Measurements from ENCODE around the gene NOD1.
"Not testable (repeated sequence)": the region's sequence is repeated elsewhere in the genome, so short reads cannot be mapped to it uniquely, and the experiment has no call there.

NOD1 gene

GRCh38 chr7:30519122-30519521 lies 40.5 kb upstream of the NOD1 start:
- TF ChIP-seq POLR2AphosphoS5 (IDR thresholded peaks at IDR 0.05; ENCODE audit: borderline replicate concordance, low read depth, low read length) = no peak
- no peak for TF ChIP-seq EZH2 (IDR thresholded peaks at IDR 0.05)
- no peak for TF ChIP-seq FOXP2 (optimal IDR thresholded peaks at IDR 0.05; ENCODE audit: control extremely low read depth, extremely low read length, insufficient read depth)
- H3K9ac ChIP-seq (ENCODE audit: insufficient read length) = no peak overlapping the region
- no peaks in the 10 kb centered on the region for H3K36me3 ChIP-seq (ENCODE audit: insufficient read depth, low read length)
- H3K4me3 ChIP-seq = no peak overlapping the region
- no peak for DNase-seq (ENCODE audit: low read depth, low spot score)
- H3K9me3 ChIP-seq (ENCODE audit: low read depth, low read length) = no peaks in the 10 kb centered on the region
- H3K27ac ChIP-seq = no peak overlapping the region

GRCh38 chr7:30515761-30516160 lies 37.2 kb upstream of the NOD1 start:
- no peaks in the 10 kb centered on the region for H3K9me3 ChIP-seq (ENCODE audit: low read depth, low read length)
- DNase-seq (ENCODE audit: low read depth, low spot score) = no peak
- no peak overlapping the region for H3K27ac ChIP-seq
- no peak overlapping the region for H3K4me3 ChIP-seq
- TF ChIP-seq POLR2AphosphoS5 (IDR thresholded peaks at IDR 0.05; ENCODE audit: borderline replicate concordance, low read depth, low read length) = no peak
- TF ChIP-seq FOXP2 (optimal IDR thresholded peaks at IDR 0.05; ENCODE audit: control extremely low read depth, extremely low read length, insufficient read depth) = no peak
- TF ChIP-seq EZH2 (IDR thresholded peaks at IDR 0.05) = no peak
- no peaks in the 10 kb centered on the region for H3K36me3 ChIP-seq (ENCODE audit: insufficient read depth, low read length)
- no peak overlapping the region for H3K9ac ChIP-seq (ENCODE audit: insufficient read length)

- no peaks in the 10 kb centered on the region for H3K36me3 ChIP-seq (ENCODE audit: insufficient read depth, low read length)
- no peak overlapping the region for H3K27ac ChIP-seq
- H3K9ac ChIP-seq (ENCODE audit: insufficient read length) = no peak overlapping the region
- H3K9me3 ChIP-seq (ENCODE audit: low read depth, low read length) = no peaks in the 10 kb centered on the region
- no peak for DNase-seq (ENCODE audit: low read depth, low spot score)
- H3K4me3 ChIP-seq = no peak overlapping the region
- TF ChIP-seq FOXP2 (optimal IDR thresholded peaks at IDR 0.05; ENCODE audit: control extremely low read depth, extremely low read length, insufficient read depth) (no peak), EZH2 (IDR thresholded peaks at IDR 0.05) (no peak), POLR2AphosphoS5 (IDR thresholded peaks at IDR 0.05; ENCODE audit: borderline replicate concordance, low read depth, low read length) (no peak)
Observed at GRCh38 chr7:30514776-30515175, 36.2 kb upstream of the NOD1 start.

- TF ChIP-seq POLR2AphosphoS5 (IDR thresholded peaks at IDR 0.05; ENCODE audit: borderline replicate concordance, low read depth, low read length) (no peak), FOXP2 (optimal IDR thresholded peaks at IDR 0.05; ENCODE audit: control extremely low read depth, extremely low read length, insufficient read depth) (no peak), EZH2 (IDR thresholded peaks at IDR 0.05) (no peak)
- no peak overlapping the region for H3K9ac ChIP-seq (ENCODE audit: insufficient read length)
- H3K4me3 ChIP-seq = no peak overlapping the region
- no peak for DNase-seq (ENCODE audit: low read depth, low spot score)
- H3K36me3 ChIP-seq (ENCODE audit: insufficient read depth, low read length) = no peaks in the 10 kb centered on the region
- no peaks in the 10 kb centered on the region for H3K9me3 ChIP-seq (ENCODE audit: low read depth, low read length)
- no peak overlapping the region for H3K27ac ChIP-seq
Observed at GRCh38 chr7:30514177-30514576, 35.6 kb upstream of the NOD1 start.

- no peak for TF ChIP-seq EZH2 (IDR thresholded peaks at IDR 0.05)
- TF ChIP-seq POLR2AphosphoS5 (IDR thresholded peaks at IDR 0.05; ENCODE audit: borderline replicate concordance, low read depth, low read length) = no peak
- no peak for TF ChIP-seq FOXP2 (optimal IDR thresholded peaks at IDR 0.05; ENCODE audit: control extremely low read depth, extremely low read length, insufficient read depth)
- no peak for DNase-seq (ENCODE audit: low read depth, low spot score)
- H3K9me3 ChIP-seq (ENCODE audit: low read depth, low read length) = no peaks in the 10 kb centered on the region
- no peak overlapping the region for H3K27ac ChIP-seq
- no peak overlapping the region for H3K4me3 ChIP-seq
- no peaks in the 10 kb centered on the region for H3K36me3 ChIP-seq (ENCODE audit: insufficient read depth, low read length)
- no peak overlapping the region for H3K9ac ChIP-seq (ENCODE audit: insufficient read length)
Observed at GRCh38 chr7:30513762-30514161, 35.2 kb upstream of the NOD1 start.

- TF ChIP-seq POLR2AphosphoS5 (IDR thresholded peaks at IDR 0.05; ENCODE audit: borderline replicate concordance, low read depth, low read length) (no peak), FOXP2 (optimal IDR thresholded peaks at IDR 0.05; ENCODE audit: control extremely low read depth, extremely low read length, insufficient read depth) (no peak), EZH2 (IDR thresholded peaks at IDR 0.05) (no peak)
- Histone ChIP-seq H3K9me3 (ENCODE audit: low read depth, low read length) (no peaks in the 10 kb centered on the region), H3K9ac (ENCODE audit: insufficient read length) (no peak overlapping the region), H3K27ac (no peak overlapping the region), H3K36me3 (ENCODE audit: insufficient read depth, low read length) (no peaks in the 10 kb centered on the region), H3K4me3 (no peak overlapping the region)
- DNase-seq (ENCODE audit: low read depth, low spot score) = no peak
Observed at GRCh38 chr7:30511973-30512662, 33.5 kb upstream of the NOD1 start.

- Histone ChIP-seq H3K4me3 (no peak overlapping the region), H3K9me3 (ENCODE audit: low read depth, low read length) (no peaks in the 10 kb centered on the region), H3K9ac (ENCODE audit: insufficient read length) (no peak overlapping the region), H3K36me3 (ENCODE audit: insufficient read depth, low read length) (no peaks in the 10 kb centered on the region), H3K27ac (no peak overlapping the region)
- DNase-seq (ENCODE audit: low read depth, low spot score) = no peak
- TF ChIP-seq POLR2AphosphoS5 (IDR thresholded peaks at IDR 0.05; ENCODE audit: borderline replicate concordance, low read depth, low read length) (no peak), EZH2 (IDR thresholded peaks at IDR 0.05) (no peak), FOXP2 (optimal IDR thresholded peaks at IDR 0.05; ENCODE audit: control extremely low read depth, extremely low read length, insufficient read depth) (no peak)
Observed at GRCh38 chr7:30511494-30511893, 32.9 kb upstream of the NOD1 start.

- no peak for TF ChIP-seq FOXP2 (optimal IDR thresholded peaks at IDR 0.05; ENCODE audit: control extremely low read depth, extremely low read length, insufficient read depth)
- no peak for TF ChIP-seq POLR2AphosphoS5 (IDR thresholded peaks at IDR 0.05; ENCODE audit: borderline replicate concordance, low read depth, low read length)
- TF ChIP-seq EZH2 (IDR thresholded peaks at IDR 0.05) = no peak
- Histone ChIP-seq H3K9me3 (ENCODE audit: low read depth, low read length) (no peaks in the 10 kb centered on the region), H3K9ac (ENCODE audit: insufficient read length) (no peak overlapping the region), H3K4me3 (no peak overlapping the region), H3K27ac (no peak overlapping the region), H3K36me3 (ENCODE audit: insufficient read depth, low read length) (no peaks in the 10 kb centered on the region)
- no peak for DNase-seq (ENCODE audit: low read depth, low spot score)
Observed at GRCh38 chr7:30510124-30511075, 31.8 kb upstream of the NOD1 start.

GRCh38 chr7:30509171-30509857 lies 30.7 kb upstream of the NOD1 start:
- H3K4me3 ChIP-seq; DNase-seq (ENCODE audit: low read depth, low spot score); H3K9ac ChIP-seq (ENCODE audit: insufficient read length); H3K36me3 ChIP-seq (ENCODE audit: insufficient read depth, low read length); H3K27ac ChIP-seq; H3K9me3 ChIP-seq (ENCODE audit: low read depth, low read length): not testable (repeated sequence)

GRCh38 chr7:30507346-30507900 lies 28.8 kb upstream of the NOD1 start:
- H3K27ac ChIP-seq; H3K9ac ChIP-seq (ENCODE audit: insufficient read length); H3K36me3 ChIP-seq (ENCODE audit: insufficient read depth, low read length); H3K4me3 ChIP-seq; H3K9me3 ChIP-seq (ENCODE audit: low read depth, low read length); DNase-seq (ENCODE audit: low read depth, low spot score): not testable (repeated sequence)

Data from SK-N-MC (cell line).